ENCODE data around the gene KIF3C. TPM values are rescaled to one million over a fixed set of nuclear protein-coding genes. Genes with fewer than 3 reads are reported as not detected.

Gene KIF3C
- total and polyA plus RNA-seq, 2 of the 4 experiments (the other 2 are of a cell fraction) = 8.3 to 15.4 TPM

- TF ChIP-seq CTCF (conservative IDR thresholded peaks at IDR 0.05; ENCODE audit: low read depth, low read length) (no peak), MAZ (IDR thresholded peaks at IDR 0.05; ENCODE audit: borderline replicate concordance, low read depth, low read length) (0 out of 2 replicates have a peak, but pooled peaks have one; percentile 20)
Measured at GRCh38 chr2:26018184-26019055, 36.1 kb upstream of the KIF3C start (continued).

Measured in IMR-90 (cell line).